GM18858 (cell line): ENCODE measurements around the gene SH2D3C.

Source experiments
- ATAC-seq: cut with Tn5 transposase; IDR thresholded peaks from one replicate; pipeline ENCODE4 v1.9.1; 2021; ENCODE audit not compliant: unreplicated experiment

SH2D3C gene

DNA sequence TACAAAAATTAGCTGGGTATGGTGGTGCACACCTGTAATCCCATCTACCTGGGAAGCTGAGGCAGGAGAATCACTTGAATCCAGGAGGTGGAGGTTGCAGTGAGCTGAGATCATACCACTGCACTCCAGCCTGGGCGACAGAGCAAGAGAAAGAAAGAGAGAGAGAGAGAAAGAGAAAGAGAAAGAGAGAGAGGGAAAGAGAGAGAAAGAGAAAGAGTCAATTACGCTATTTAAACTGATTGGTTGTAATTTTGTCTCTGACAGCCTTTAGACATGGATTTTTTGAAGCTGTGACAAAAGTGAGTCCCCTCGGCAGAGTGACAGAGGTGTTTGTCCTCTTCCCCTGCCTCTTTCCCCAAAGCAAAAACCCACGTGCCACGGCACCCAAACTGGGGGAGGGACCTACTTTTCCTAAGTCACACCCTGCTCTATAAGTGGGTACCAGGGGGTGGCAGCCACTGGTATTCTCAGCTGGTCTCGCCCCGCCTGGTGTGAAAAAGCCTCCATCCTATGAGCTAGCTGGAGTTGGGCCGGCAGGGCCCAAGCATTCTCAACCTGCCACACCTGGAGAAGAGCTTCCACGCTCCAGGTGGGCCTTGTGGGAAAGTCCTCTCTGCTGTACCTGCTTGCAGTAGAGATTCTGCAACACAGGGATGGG lies 75.0 kb downstream of the SH2D3C start:
- no peak for ATAC-seq

DNA sequence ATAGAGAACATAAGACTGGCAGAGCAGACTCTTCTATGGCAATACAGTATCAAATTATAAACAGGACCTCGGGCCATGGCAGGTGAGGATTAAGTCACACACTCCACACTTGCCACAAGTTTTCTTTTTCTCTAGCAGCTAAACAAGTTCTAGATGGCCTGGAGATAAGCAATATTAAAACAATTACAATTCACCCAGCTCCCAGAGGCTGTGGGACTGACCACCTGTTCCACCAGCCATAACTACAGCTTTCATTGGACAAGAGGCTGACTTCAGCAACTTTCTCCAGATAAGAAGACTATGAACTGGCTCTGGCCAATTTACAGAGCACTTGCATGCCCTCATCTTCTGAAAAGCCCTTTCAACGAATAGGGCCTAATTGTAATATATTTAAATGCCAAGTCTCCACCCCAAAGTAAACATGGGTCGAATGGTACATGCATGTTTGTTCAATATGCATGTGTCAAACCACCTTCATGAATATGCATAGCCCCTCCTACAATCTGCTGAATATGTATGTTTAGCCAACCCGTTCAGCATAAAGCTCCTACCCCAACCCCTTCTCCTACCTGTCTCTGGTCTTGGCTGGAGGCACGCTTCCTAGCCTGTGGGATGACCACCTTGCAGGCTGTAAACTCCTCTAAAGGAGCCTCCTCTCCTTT lies 77.7 kb downstream of the SH2D3C start:
- no peak for ATAC-seq

DNA sequence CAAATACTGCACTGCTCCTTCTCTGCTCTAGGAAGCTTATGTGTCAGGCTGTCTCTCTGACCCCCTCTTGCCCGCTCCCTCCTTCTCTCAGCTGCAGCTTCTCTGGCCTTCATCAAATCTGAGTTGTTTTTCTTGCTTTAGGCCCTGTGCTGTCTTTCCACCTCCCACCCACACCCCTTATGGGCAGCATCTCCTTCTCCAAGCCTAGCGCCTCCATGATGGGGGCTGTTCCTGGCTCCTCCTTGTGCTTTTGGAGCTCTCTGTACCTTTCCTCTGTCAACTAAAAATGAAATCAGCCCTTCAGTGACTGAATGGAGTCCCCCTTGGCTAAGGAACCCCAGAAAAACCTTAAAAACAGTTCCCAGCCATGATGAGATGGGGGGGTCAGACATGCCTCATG lies 78.3 kb downstream of the SH2D3C start:
- no peak for ATAC-seq

DNA sequence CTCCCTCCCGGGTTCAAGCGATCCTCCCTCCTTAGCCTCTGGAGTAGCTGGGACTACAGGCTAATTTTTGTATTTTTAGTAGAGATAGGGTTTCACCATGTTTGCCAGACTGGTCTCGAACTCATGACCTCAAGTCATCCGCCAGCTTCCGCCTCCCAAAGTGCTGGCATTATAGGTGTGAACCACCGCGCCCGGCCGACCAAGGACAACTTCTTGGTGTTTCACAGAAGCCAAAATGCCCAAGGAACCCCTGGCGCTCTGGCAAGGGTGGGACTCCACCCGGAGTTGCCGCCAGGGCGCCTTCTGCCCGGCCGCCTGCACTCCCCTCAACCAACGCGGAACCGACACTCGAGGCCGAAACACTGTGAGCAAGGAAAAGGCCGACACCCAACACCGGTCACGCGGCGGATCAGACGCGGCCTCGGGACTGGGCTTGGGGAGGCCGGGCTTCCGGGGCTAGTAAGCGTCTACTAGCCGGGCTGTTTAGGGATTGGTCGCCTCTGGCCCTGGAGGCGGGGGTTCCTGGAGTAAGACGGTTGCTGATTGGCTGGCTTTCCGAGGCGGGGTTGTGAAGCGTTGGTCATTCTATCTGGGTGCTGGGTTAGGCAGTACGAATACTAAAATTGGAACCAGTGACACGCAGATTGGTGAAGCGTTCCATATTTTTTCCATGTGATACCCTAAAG lies 79.3 kb downstream of the SH2D3C start:
- no peak for ATAC-seq

DNA sequence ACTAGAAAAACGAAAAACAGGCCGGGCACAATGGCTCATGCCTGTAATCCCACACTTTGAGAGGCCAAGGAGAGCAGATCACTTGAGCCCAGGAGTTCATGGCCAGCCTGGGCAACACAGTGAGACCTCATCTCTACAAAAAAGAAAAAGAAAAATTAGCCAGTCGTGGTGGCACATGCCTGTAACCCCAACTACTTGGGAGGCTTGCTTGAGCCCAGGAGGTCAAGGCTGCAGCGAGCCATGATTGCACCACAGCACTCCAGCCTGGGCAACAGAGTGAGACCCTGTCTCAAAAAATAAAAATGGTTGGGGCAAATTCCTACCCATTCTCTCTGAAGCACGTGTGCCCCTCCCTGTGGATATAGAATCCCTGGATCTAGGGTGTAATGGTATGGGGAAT lies 80.1 kb downstream of the SH2D3C start:
- no peak for ATAC-seq

DNA sequence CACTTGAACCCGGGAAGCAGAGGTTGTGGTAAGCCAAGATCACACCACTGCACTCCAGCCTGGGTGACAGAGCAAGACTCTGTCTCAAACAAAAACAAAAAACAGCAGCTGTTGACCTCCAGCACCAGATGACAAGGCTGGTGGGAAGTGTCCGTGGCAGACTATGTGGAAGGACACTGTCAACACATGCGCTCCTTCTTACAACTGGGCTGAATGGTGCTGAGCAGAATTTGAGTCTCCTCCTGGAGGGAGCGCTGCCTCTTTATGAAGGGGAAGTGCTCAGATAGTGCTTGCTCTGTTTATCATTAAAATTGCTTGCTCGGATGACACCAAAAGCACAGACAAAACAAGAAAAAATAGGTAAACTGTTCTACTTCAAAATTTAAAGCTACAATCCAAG lies 80.9 kb downstream of the SH2D3C start:
- no peak for ATAC-seq

DNA sequence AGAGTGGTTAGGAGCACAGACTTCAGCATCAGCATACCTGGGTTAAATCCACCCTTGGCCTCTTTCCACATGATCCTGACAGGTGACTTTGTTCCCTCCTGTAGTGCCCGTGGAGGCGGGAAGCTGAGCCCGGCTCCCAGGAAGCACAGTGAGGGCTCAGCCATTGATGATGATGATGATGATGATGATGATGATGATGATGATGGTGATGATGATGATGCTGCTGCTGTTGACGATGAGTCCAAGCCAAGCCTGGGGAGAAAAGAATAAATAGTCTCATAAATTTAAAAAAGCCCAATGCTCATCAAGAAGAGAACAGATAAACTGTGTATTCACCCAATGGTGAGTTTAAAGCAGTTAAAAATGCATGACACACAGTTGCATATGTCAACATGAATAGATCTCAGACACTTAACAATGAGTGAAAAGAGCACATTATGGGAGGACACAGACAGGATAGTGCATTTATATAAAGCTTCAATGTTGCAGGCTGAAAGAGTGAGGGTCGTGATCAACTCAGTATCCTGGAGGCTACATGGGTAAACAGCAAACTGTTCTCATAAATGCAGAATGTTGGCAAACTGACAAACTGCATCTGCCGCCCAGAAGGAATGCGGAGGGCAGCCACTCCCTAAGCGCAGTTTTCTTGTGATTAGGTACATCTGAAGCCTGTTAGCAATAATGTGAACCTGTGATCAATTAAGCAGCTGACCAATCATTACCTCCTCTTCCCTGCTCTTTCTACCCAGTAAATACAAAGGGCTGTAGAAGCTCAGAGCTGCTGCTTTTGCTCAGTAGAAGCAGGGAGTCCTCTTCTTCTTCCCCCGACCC lies 83.4 kb downstream of the SH2D3C start:
- ATAC-seq: no peak

DNA sequence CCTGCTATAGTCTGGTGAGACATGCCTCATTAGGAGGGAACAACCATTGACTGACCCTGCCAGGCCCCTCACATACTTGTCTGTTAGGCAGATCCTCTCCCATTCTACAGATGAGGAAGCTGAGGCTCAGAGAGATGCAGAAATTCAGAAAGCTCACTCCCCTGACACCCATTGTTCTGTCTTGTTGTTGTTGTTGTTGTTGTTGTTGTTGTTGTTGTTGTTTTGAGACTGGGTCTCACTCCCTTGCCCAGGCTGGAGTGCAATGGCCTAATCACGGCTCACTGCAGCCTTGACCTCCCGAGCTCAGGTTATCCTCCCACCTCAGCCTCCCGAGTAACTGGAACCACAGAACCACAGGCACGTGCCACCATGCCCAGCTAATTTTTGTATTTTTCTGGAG lies 84.8 kb downstream of the SH2D3C start:
- ATAC-seq: no peak

DNA sequence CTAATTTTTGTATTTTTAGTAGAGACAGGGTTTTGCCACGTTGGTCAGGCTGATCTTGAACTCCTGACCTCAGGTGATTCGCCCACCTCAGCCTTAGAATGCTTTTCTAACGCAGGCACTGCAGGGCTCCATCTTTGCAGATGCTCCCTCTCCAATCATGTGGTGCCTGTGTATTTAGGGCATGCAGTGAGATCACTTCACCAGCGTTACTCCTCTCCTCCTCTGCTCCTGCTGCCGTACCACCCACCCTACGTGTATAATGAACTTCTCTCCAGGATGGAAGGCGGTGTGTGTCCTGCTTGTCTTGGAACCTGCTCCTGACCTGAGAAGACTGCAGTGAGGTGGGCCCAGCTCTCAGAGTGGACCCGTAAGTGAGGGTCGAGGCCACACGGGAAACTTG lies 85.3 kb downstream of the SH2D3C start:
- ATAC-seq: no peak

DNA sequence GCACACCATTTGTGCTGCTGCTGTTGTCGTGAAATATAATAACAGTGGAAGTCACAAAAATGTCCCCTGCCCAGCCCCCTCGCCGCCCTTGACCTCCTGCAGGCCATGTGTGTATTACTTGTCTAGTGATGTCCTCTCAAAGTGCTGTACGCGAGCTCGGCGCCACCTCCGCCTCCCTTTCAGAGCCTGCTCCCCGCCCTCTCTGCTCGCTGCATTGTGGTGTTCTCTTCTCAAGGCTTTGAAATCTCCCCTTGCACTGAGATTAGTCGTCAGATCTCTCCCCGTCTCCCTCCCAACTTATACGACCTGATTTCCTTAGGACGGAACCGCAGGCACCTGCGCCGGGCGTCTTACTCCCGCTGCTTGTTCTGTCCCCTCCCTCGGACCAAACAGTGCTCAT lies 86.4 kb downstream of the SH2D3C start:
- no peak for ATAC-seq

DNA sequence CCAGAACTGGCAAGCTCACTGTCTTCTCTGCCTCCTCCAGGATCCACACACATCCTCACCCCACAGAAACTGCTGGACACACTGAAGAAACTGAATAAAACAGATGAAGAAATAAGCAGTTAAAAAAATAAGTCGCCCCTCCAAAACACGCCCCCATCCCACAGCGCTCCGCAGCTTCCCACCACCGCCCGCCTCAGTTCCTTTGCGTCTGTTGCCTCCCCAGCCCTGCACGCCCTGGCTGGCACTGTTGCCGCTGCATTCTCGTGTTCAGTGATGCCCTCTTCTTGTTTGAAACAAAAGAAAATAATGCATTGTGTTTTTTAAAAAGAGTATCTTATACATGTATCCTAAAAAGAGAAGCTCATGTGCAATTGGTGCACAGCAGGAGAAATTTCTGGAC lies 87.7 kb downstream of the SH2D3C start:
- ATAC-seq: no peak

DNA sequence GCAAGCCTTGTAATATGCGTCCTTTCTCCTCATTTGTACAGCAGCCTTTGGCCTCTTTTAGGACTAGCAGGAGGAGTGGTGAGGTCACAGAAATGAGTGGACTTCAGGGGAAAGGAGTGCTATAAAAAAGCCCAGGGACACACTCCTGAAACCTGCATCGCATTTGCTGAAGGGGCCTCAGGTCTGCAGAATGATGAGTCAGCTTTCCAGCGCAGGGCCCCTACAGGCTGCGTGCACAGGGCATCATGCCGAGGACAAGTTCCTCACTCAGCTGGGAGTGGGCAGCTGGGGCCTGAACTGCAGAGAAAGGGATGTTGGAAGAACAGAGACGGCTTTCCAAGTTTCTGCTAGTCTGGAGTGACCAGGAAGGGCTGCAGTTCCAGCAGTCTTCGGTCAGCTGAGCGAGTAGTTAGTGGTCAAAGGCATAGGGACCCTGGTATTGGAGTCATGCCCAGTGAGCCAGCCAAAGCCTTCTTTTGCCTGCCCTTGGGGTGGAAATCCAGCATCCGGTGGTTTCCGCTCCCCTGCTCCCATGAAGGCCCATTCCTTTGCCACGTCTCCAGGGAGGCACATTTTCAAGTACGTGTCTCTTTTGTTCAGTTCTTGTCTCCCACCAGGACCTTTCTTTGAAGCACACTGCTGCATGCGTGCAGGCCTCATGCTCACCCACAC lies 89.0 kb downstream of the SH2D3C start:
- no peak for ATAC-seq
